Ammon's horn (tissue), 1 donor: ENCODE measurements around the gene MMP24.
"Not testable (repeated sequence)": the region's sequence is repeated elsewhere in the genome, so short reads cannot be mapped to it uniquely, and the experiment has no call there.

Source experiments
- DNase-seq: peaks from one replicate; pipeline ENCODE4 v3.0.0-alpha.2; 2016; ENCODE audit warnings: low spot score

MMP24 gene

GRCh38 chr20:35311409-35311808 lies 84.9 kb downstream of the MMP24 start:
- DNase-seq, result no peak

GRCh38 chr20:35311822-35312221 lies 85.3 kb downstream of the MMP24 start:
- DNase-seq, result no peak

GRCh38 chr20:35312318-35312717 lies 85.8 kb downstream of the MMP24 start:
- DNase-seq, result no peak

- DNase-seq, result no peak
These were observed 88.5 kb downstream of the MMP24 start for GRCh38 chr20:35314816-35315631.

GRCh38 chr20:35315632-35316020 lies 89.1 kb downstream of the MMP24 start:
- not testable (repeated sequence) for DNase-seq

- no peak for DNase-seq
These were observed 89.6 kb downstream of the MMP24 start for GRCh38 chr20:35316086-35316485.

DNA sequence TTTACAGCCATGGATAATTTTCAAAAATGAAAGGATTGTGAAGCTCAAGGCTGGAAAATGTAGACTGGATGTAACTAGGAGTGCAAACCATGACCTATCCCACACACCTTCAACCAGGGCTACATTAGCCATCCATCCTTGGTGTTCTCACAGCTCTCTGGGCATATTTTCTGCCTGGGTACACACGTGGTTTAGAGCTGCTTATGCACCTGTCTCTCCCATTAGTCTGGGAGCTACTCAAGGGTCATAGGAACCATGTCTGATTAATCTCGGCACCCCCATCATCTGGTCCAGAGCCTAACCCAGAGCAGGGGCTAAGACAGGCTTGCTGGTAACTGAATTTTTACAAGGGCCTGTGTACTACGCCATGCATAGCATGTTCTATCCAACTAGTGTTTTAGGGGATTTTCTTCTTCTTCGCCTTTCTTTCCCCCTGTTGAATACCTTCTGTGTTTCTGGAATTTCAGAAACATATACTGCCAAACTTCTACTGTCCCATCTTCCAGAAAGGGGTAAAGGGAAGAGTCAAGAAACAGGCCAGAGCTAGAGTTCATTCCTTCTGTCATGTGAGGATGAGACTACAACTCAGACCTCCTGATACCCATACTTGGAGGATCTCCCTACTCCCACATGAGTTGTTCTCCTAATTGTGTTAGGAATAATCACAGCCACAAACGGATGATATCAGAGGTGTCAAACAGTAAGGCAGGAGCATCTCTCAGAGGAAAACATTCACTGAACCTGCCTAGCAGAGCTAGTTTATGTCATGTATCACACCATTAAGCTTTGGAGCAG lies 91.1 kb downstream of the MMP24 start:
- DNase-seq, result no peak

DNA sequence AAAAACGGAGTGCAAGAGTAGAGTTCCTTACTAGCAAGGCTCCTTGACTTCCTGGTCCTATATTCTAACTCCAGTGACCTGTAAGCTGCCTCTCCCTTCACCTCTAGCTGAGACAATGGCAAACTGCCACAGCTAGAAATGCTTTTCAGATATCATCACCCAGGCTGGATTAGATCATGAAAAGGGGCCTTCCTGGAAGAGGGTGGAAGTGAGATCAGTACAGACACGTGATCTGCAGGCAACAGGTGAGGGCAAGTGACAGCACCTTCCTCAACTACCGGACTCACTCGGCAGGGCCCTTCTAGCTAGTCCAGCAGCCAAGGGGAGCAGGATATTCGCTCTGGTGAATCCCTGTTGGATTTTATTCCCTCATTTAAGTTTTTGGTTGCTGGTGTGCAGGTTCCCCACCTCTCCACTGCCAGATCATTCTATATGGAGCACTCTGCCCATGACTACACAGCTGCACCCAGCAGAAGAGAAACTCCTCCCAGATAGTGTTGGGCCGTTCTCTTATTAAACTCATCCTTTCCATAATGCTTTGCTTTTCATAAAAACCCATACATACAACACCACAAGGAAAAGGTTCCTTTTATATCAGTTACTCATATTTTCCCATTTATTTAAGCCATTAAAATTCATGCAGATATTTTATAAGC lies 92.1 kb downstream of the MMP24 start:
- DNase-seq, result no peak

- DNase-seq, result no peak
These were observed 92.8 kb downstream of the MMP24 start for GRCh38 chr20:35319192-35319870.

DNA sequence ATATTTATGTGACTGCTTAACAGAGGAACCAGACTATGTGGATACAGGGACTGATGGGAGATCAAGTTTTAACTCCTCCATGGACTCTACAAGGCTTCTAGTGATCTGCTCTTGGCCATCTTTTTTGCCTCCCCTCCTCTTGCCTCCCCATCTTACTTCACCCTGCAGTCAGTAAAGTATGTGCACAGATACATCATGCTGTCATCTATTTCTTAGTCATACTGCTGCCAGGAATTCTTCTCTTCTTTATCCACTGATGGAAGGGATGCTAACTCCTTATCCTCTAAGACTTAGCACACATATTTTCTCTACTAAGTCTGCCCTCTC lies 93.3 kb downstream of the MMP24 start:
- DNase-seq, result no peak

GRCh38 chr20:35320396-35321126 lies 94.1 kb downstream of the MMP24 start:
- no peak for DNase-seq

GRCh38 chr20:35325401-35325800 lies 98.9 kb downstream of the MMP24 start:
- no peak for DNase-seq

DNA sequence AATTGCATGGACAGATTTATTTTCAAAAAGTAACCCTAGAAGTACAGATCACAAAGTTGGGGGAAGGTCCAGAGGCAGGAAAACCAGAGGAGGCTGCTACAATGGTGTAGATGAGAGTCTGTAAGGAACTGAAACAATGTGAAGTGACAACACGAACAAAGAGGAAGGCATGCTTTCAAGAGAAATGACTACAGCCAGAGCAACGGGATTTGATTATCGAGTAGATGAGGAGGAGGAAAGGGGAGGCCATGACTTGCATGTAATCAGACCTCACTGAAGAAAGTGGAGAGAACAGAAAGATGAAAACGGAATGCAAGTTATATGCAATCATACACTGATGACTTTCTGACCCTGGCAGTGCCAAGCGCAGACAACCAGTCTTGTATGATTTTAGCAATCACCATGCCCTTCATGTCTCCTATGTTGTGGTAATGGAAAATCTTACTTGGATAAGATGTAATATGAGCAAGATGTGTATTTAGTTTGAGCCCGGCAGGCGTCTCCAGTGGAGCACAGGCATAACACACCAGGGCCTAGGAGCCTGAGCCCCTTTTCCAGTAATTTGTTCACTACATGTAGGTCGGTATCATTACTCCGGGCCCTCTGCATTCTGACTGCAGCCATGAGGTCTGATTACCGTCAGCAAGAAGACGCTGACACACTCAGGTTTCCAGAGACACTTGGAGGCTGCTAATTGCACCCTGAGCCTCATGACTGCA lies 99.7 kb downstream of the MMP24 start:
- peak; percentile 24 for DNase-seq
